Panc1 (cell line): ENCODE results near the gene TGFB2.

Experiments
- CTCF ChIP-seq: fragments of 450-650 bp; IDR thresholded peaks from 2 replicates; pipeline ENCODE4 v1.5.1; 2017; ENCODE audit warnings: mild to moderate bottlenecking
- POLR2AphosphoS5 ChIP-seq: IDR thresholded peaks from 2 replicates; pipeline ENCODE4 v1.6.1; 2012; ENCODE audit warnings: mild to moderate bottlenecking, low read depth, low read length, moderate library complexity
- REST ChIP-seq, 2 experiments: IDR thresholded peaks; 2 replicates each; pipeline ENCODE4 v1.6.1; 2011 to 2012; ENCODE audit warnings: low read depth in 2 of 2, control low read depth in 1 of 2, low read length in 1 of 2, mild to moderate bottlenecking in 1 of 2, moderate library complexity in 1 of 2; ENCODE audit not compliant: insufficient read depth in 1 of 2
- SIN3A ChIP-seq: IDR thresholded peaks from 2 replicates; pipeline ENCODE4 v1.6.1; 2012; ENCODE audit warnings: low read depth, mild to moderate bottlenecking, low read length, moderate library complexity, borderline replicate concordance; ENCODE audit not compliant: insufficient read depth
- TCF7L2 ChIP-seq: IDR thresholded peaks from 2 replicates; pipeline ENCODE4 v1.6.1; 2011; ENCODE audit warnings: mild to moderate bottlenecking, low read depth, low read length, inconsistent platforms

DNA sequence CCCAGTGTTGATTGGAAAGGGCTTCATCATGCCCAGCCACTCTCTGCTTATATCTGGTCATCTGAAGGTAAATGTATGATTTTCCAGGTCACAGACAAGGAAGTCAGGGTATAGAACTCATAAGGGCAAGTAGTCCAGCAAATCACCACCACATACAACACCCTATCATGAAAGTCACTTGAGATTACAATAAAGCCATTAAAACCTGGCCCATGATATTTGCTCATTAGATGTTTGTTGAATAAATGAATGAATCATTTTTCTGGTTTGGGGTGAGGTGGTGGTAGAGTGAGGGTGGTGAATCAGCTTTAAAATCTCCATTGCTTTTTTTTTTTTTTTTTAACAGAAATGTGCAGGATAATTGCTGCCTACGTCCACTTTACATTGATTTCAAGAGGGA is 91.9 kb downstream of the TGFB2 start:
- TF ChIP-seq TCF7L2, result no peak
- TF ChIP-seq CTCF, result no peak
- TF ChIP-seq REST (IDR thresholded peaks at IDR 0.05; ENCODE audit: insufficient read depth in 1 of 2, low read depth in 2 of 2, low read length in 1 of 2), result no peak
- no peak for TF ChIP-seq POLR2AphosphoS5
- no peak for TF ChIP-seq SIN3A
